ENCODE measurements around the gene IL20.

GRCh38 chr1:206897175-206897574 is 31.8 kb downstream of the IL20 start, which contains the start of gene IL24:
- TF ChIP-seq CTCF (IDR thresholded peaks at IDR 0.05; ENCODE audit: low read depth, low read length) (no peak), EZH2phosphoT487 (IDR thresholded peaks at IDR 0.05; ENCODE audit: low read depth) (no peak)
